GM20000 (cell line): ENCODE measurements around the gene SGCB.

Experiments
- DNase-seq: peaks from one replicate; pipeline ENCODE4 v3.0.0; 2012; ENCODE audit warnings: low spot score
- CTCF ChIP-seq: IDR thresholded peaks from 2 replicates; pipeline ENCODE4 v1.5.1; 2012; ENCODE audit warnings: mild to moderate bottlenecking, control low read depth; ENCODE audit errors: extremely low read depth, missing control alignments

SGCB gene

GRCh38 chr4:52019936-52020657 is 18.0 kb downstream of the SGCB start, which contains the start of gene LRRC66:
TSS of gene LRRC66 (minus strand) at chr4:52020363. CDS start at chr4:52017613, 2,750 bp downstream.
- no peak for DNase-seq
- no peak for TF ChIP-seq CTCF

GRCh38 chr4:52017814-52018213 is 20.3 kb downstream of the SGCB start:
- TF ChIP-seq CTCF: no peak
- no peak for DNase-seq

- no peak for TF ChIP-seq CTCF
- no peak for DNase-seq
These were observed 21.1 kb downstream of the SGCB start for GRCh38 chr4:52016981-52017380.

GRCh38 chr4:52015366-52015765 is 22.7 kb downstream of the SGCB start:
- no peak for DNase-seq
- no peak for TF ChIP-seq CTCF

- TF ChIP-seq CTCF: no peak
- DNase-seq: no peak
These were observed 23.2 kb downstream of the SGCB start for GRCh38 chr4:52014903-52015302.

GRCh38 chr4:52012651-52013050 is 25.4 kb downstream of the SGCB start:
- no peak for DNase-seq
- TF ChIP-seq CTCF: no peak

GRCh38 chr4:52010986-52011385 is 27.1 kb downstream of the SGCB start:
- no peak for TF ChIP-seq CTCF

More at GRCh38 chr4:52010986-52011385, 27.1 kb downstream of the SGCB start:
- DNase-seq: no peak
